LNCAP (cell line): ENCODE measurements around the gene S100A7A.

Experiments used
- TF ChIP-seq, protein P1 (sequence below): fragments of 450-650 bp; IDR thresholded peaks from 2 replicates; pipeline ENCODE4 v1.5.1; 2017; ENCODE audit warnings: mild to moderate bottlenecking

S100A7A gene

DNA sequence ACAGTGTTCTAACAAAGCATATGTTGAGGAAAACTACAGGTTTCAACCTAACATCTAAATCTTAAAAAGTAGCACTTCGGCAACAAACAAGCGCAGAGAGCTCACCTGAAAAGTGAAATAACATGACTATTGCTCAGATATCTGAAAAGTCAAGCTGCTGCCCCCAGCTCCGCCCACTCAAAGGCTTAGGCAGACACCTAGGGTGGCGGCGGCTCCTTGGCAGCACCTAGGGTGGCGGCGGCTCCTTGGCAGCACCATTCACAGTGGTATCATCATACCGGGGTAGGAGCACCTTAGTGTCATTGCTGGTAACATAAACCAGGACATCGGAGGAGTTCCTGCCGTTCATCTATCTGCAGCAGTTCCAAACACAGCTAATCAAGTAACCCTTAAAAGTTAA, 36.7 kb upstream of the S100A7A start:
- TF ChIP-seq, protein P1, sequence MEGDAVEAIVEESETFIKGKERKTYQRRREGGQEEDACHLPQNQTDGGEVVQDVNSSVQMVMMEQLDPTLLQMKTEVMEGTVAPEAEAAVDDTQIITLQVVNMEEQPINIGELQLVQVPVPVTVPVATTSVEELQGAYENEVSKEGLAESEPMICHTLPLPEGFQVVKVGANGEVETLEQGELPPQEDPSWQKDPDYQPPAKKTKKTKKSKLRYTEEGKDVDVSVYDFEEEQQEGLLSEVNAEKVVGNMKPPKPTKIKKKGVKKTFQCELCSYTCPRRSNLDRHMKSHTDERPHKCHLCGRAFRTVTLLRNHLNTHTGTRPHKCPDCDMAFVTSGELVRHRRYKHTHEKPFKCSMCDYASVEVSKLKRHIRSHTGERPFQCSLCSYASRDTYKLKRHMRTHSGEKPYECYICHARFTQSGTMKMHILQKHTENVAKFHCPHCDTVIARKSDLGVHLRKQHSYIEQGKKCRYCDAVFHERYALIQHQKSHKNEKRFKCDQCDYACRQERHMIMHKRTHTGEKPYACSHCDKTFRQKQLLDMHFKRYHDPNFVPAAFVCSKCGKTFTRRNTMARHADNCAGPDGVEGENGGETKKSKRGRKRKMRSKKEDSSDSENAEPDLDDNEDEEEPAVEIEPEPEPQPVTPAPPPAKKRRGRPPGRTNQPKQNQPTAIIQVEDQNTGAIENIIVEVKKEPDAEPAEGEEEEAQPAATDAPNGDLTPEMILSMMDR, result no peak

DNA sequence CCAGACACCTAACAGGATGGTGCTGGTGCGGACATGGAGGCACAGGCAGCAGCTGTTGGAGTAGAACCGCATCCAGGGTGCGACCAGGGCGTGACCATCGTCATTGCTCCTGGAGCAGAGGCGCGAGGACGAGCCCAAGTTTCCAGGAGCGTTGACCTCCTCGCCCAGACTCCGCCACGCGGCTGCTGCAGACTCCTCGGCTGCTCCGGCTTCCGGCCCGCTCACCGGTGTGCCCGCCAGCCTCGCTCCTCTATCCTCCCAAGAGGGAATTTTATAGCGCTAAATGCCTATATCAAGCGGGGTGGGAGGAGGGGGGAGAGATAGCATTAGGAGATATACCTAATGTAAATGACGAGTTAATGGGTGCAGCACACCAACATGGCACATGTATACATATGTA, 35.6 kb upstream of the S100A7A start:
- TF ChIP-seq, protein P1, result no peak

DNA sequence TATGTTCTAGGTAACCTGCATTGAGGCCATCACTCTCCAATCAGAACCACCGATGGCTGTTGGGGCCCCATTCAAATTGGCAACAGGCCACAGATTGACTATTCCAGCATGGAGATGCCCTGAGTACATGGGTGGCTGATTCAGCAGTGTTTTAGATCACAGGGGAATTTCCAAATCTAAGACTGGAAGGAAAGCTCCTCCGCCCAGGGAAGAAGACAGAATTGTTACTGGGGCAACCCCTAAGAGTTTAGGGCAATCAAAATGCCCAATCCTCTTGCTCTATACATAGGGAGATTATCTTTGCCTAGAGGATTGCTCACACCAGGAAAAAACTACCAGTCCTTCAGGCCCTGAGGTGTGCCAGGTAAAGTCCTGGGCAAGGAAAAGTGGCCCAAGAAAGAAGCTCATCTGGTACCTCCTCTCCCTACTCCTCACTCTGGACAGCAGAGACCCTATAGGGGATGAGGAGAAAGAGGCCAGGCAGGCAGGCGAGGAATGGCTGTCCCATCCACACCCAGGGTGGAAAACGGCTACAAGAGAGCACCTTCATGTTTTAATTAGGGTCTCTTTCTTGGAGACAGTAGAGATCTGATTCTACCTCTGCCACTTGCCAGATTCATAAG, 31.3 kb upstream of the S100A7A start:
- TF ChIP-seq, protein P1, result no peak

DNA sequence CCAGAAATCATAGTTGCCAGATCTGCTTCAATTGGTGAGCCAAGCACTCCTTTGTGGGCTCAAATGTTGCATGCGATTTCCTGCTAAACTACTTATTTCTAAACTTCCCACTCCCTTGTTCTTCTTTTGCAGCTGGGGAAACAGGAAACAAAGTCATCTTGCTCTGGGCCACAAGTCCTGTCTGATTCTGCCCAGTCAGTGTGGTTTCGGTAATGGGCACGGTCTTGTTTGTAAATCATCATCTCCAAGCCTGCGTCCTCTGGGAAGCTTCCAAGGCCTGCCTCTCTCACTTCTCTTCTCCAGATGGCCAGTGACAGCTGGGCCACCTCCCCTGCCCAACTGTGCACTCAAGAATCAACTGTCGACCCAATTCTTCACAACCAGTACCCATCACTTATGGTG, 29.8 kb upstream of the S100A7A start:
- TF ChIP-seq, protein P1, result no peak

DNA sequence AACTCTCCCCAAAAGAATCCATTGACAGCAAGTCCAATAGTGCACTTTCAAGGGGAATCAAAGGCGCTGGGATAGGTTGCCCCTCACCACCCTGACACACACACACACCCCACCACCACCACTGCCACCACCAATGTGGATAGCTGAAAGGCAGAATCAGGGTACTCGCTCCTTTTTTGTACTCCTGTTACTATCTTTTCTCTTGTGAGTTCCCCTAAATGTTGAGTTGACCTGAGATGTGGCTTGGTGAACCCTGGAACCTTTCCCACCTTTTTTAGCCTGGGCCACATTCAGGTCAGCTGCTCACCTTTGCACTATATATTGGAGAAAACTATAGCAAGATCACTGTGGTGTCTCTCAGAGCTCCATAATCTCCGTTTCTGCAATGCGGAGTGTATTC, 29.3 kb upstream of the S100A7A start:
- TF ChIP-seq, protein P1, result no peak

DNA sequence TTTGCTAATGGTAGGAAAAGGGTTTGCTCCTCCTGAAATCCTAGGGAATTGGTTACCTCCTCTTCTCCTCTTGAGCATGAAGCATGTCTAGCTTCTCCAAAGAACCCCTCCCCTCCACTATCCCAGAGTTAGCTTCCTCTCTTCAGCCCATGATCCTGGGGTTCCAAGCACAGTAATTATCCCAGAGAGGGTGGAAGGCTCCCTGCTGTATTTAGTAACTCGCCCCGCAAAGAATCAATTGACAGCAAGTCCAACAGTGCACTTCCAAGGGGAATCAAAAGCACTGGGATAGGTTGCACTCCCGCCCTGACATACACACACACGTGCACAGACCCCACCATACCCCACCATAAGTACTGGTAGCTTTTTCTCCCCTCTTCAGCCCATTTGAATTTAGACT, 28.5 kb upstream of the S100A7A start:
- TF ChIP-seq, protein P1, result no peak

DNA sequence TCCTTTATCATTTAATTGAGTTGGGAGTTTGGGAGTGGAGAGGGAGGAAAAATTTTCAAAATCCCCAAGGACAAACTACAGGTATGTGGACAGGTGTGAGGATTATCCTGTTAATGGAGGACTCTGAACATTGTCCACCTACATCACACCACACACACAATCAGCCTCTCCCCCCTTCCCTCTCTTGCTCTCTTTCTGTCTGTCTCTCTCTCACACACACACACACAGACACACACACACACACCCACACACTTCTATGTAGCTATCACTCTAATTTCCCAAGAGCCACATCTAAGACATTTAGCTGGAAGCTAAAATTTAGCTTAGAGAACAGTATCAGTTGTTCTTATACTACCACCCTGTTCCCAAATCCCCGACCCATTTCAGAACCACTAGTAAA, 26.9 kb upstream of the S100A7A start:
- TF ChIP-seq, protein P1, result no peak
